ENCODE data around the gene L2HGDH.

The L2HGDH gene

DNA sequence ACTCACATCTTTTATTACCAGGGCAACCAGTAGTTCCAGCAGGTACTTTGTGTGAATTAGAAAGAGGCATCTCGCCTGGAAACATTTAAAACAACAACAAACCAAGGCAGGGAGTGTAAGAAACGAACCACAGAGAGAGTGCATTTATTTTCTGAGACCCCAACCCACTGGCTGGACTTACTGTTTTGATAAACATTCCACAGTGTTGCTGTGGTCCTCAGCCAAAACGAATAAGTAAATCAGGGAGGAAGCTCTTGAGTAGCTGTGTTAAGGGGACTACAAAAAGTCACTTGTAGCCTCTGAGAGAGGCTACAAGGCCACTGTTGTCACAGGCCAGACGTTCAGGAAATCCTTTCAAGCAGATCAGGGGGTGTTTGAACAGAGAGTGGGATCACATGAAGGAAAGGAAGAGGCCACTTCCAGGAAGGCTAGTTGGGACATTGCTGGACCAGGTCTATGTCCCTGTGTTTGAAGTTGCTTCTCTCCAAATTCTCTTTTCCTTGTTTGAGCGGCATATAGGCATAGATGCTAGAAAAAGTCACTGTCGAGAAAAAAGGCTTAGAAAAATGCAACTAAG lies 33.9 kb upstream of the L2HGDH start:
- ATAC-seq (ENCODE audit: low read depth) (no peak), DNase-seq (ENCODE audit: low spot score in 2 of 2) (no peak)
- no peaks in the 10 kb centered on the region for H3K27me3 Mint-ChIP-seq
- H3K4me1 Mint-ChIP-seq, result peaks cover 3% of the 10 kb centered on the region
- H3K27ac Mint-ChIP-seq, result no peak overlapping the region
- H3K36me3 Mint-ChIP-seq, result no peaks in the 10 kb centered on the region
- H3K4me3 Mint-ChIP-seq, result no peak overlapping the region
- H3K9me3 Mint-ChIP-seq, result no peaks in the 10 kb centered on the region

GRCh38 chr14:50344876-50345563 lies 33.0 kb upstream of the L2HGDH start:
- ATAC-seq (ENCODE audit: low read depth), result no peak
- no peak overlapping the region for H3K27ac Mint-ChIP-seq
- DNase-seq (ENCODE audit: low spot score in 2 of 2), result no peak

GRCh38 chr14:50344116-50344775 lies 32.2 kb upstream of the L2HGDH start:
- DNase-seq (ENCODE audit: low spot score in 2 of 2), result no peak
- ATAC-seq (ENCODE audit: low read depth), result no peak
- Mint-ChIP-seq H3K4me3 (no peak overlapping the region), H3K9me3 (no peaks in the 10 kb centered on the region), H3K4me1 (peaks cover 3% of the 10 kb centered on the region), H3K27ac (no peak overlapping the region), H3K36me3 (no peaks in the 10 kb centered on the region), H3K27me3 (no peaks in the 10 kb centered on the region)

More at GRCh38 chr14:50344876-50345563, 33.0 kb upstream of the L2HGDH start:
- no peaks in the 10 kb centered on the region for H3K9me3 Mint-ChIP-seq
- H3K4me3 Mint-ChIP-seq, result no peak overlapping the region
- peaks cover 3% of the 10 kb centered on the region for H3K4me1 Mint-ChIP-seq
- no peaks in the 10 kb centered on the region for H3K36me3 Mint-ChIP-seq
- H3K27me3 Mint-ChIP-seq, result no peaks in the 10 kb centered on the region

- Mint-ChIP-seq H3K9me3 (no peaks in the 10 kb centered on the region), H3K27ac (no peak overlapping the region), H3K27me3 (no peaks in the 10 kb centered on the region), H3K4me3 (no peak overlapping the region), H3K36me3 (no peaks in the 10 kb centered on the region), H3K4me1 (peaks cover 3% of the 10 kb centered on the region)
- no peak for ATAC-seq (ENCODE audit: low read depth)
- no peak for DNase-seq (ENCODE audit: low spot score in 2 of 2)
Observed at GRCh38 chr14:50343434-50343833, 31.4 kb upstream of the L2HGDH start.

GRCh38 chr14:50342221-50343078 lies 30.4 kb upstream of the L2HGDH start:
- ATAC-seq (ENCODE audit: low read depth) (peak; percentile 82), DNase-seq (ENCODE audit: low spot score in 2 of 2) (peak in 1 of 2 donors; percentile 16)
- Mint-ChIP-seq H3K9me3 (no peaks in the 10 kb centered on the region), H3K27ac (no peak overlapping the region), H3K4me3 (no peak overlapping the region), H3K4me1 (peaks cover 3% of the 10 kb centered on the region), H3K27me3 (no peaks in the 10 kb centered on the region), H3K36me3 (no peaks in the 10 kb centered on the region)

- DNase-seq (ENCODE audit: low spot score in 2 of 2) (no peak), ATAC-seq (ENCODE audit: low read depth) (no peak)
- no peaks in the 10 kb centered on the region for H3K27me3 Mint-ChIP-seq
- no peaks in the 10 kb centered on the region for H3K36me3 Mint-ChIP-seq
- H3K27ac Mint-ChIP-seq, result no peak overlapping the region
- H3K4me3 Mint-ChIP-seq, result no peak overlapping the region
- peaks cover 6% of the 10 kb centered on the region for H3K4me1 Mint-ChIP-seq
- H3K9me3 Mint-ChIP-seq, result no peaks in the 10 kb centered on the region
Observed at GRCh38 chr14:50340963-50341362, 28.9 kb upstream of the L2HGDH start.

GRCh38 chr14:50340045-50340444 lies 28.0 kb upstream of the L2HGDH start:
- H3K4me1 Mint-ChIP-seq, result peaks cover 8% of the 10 kb centered on the region
- no peak for ATAC-seq (ENCODE audit: low read depth)
- no peaks in the 10 kb centered on the region for H3K36me3 Mint-ChIP-seq
- H3K9me3 Mint-ChIP-seq, result no peaks in the 10 kb centered on the region
- H3K27me3 Mint-ChIP-seq, result no peaks in the 10 kb centered on the region
- no peak overlapping the region for H3K27ac Mint-ChIP-seq
- DNase-seq (ENCODE audit: low spot score in 2 of 2), result no peak
- no peak overlapping the region for H3K4me3 Mint-ChIP-seq

GRCh38 chr14:50339178-50339804 lies 27.3 kb upstream of the L2HGDH start:
- no peaks in the 10 kb centered on the region for H3K9me3 Mint-ChIP-seq
- DNase-seq (ENCODE audit: low spot score in 2 of 2) (no peak), ATAC-seq (ENCODE audit: low read depth) (no peak)
- no peak overlapping the region for H3K4me3 Mint-ChIP-seq
- no peaks in the 10 kb centered on the region for H3K27me3 Mint-ChIP-seq
- peaks cover 8% of the 10 kb centered on the region for H3K4me1 Mint-ChIP-seq
- H3K27ac Mint-ChIP-seq, result no peak overlapping the region
- no peaks in the 10 kb centered on the region for H3K36me3 Mint-ChIP-seq

- Mint-ChIP-seq H3K27me3 (no peaks in the 10 kb centered on the region), H3K36me3 (no peaks in the 10 kb centered on the region), H3K4me1 (peaks cover 8% of the 10 kb centered on the region), H3K4me3 (no peak overlapping the region), H3K27ac (no peak overlapping the region), H3K9me3 (no peaks in the 10 kb centered on the region)
- ATAC-seq (ENCODE audit: low read depth) (no peak), DNase-seq (ENCODE audit: low spot score in 2 of 2) (no peak)
Observed at GRCh38 chr14:50338587-50338986, 26.6 kb upstream of the L2HGDH start.

GRCh38 chr14:50335989-50336824 lies 24.2 kb upstream of the L2HGDH start:
- ATAC-seq (ENCODE audit: low read depth) (no peak), DNase-seq (ENCODE audit: low spot score in 2 of 2) (no peak)
- Mint-ChIP-seq H3K36me3 (peaks cover 4% of the 10 kb centered on the region), H3K27me3 (no peaks in the 10 kb centered on the region), H3K9me3 (no peaks in the 10 kb centered on the region), H3K4me1 (peaks cover 5% of the 10 kb centered on the region), H3K4me3 (no peak overlapping the region), H3K27ac (peak overlapping the region; percentile 74)

GRCh38 chr14:50335389-50335788 lies 23.4 kb upstream of the L2HGDH start:
- no peak overlapping the region for H3K4me3 Mint-ChIP-seq
- no peaks in the 10 kb centered on the region for H3K9me3 Mint-ChIP-seq
- peaks cover 4% of the 10 kb centered on the region for H3K36me3 Mint-ChIP-seq
- peaks cover 5% of the 10 kb centered on the region for H3K4me1 Mint-ChIP-seq
- no peak for ATAC-seq (ENCODE audit: low read depth)
- DNase-seq (ENCODE audit: low spot score in 2 of 2), result no peak
- peak overlapping the region; percentile 74 for H3K27ac Mint-ChIP-seq
- no peaks in the 10 kb centered on the region for H3K27me3 Mint-ChIP-seq

- H3K27ac Mint-ChIP-seq, result no peak overlapping the region
- ATAC-seq (ENCODE audit: low read depth) (no peak), DNase-seq (ENCODE audit: low spot score in 2 of 2) (no peak)
- H3K9me3 Mint-ChIP-seq, result no peaks in the 10 kb centered on the region
- peaks cover 5% of the 10 kb centered on the region for H3K4me1 Mint-ChIP-seq
- peaks cover 7% of the 10 kb centered on the region for H3K36me3 Mint-ChIP-seq
- H3K27me3 Mint-ChIP-seq, result no peaks in the 10 kb centered on the region
- no peak overlapping the region for H3K4me3 Mint-ChIP-seq
Observed at GRCh38 chr14:50334211-50334610, 22.2 kb upstream of the L2HGDH start.

- H3K27ac Mint-ChIP-seq, result peak overlapping the region; percentile 19
- H3K36me3 Mint-ChIP-seq, result peaks cover 9% of the 10 kb centered on the region
- no peak for DNase-seq (ENCODE audit: low spot score in 2 of 2)
- H3K9me3 Mint-ChIP-seq, result no peaks in the 10 kb centered on the region
- peaks cover 5% of the 10 kb centered on the region for H3K4me1 Mint-ChIP-seq
- H3K27me3 Mint-ChIP-seq, result no peaks in the 10 kb centered on the region
- no peak for ATAC-seq (ENCODE audit: low read depth)
- no peak overlapping the region for H3K4me3 Mint-ChIP-seq
Observed at GRCh38 chr14:50333014-50333509, 21.0 kb upstream of the L2HGDH start.

Measured in memory B cell (primary cell).